Stimulated activated CD8-positive, alpha-beta memory T cell treated with anti-CD3 and anti-CD28 coated beads, Interleukin-4, amount 100 ng/mL, for 24 hours (primary cell): ENCODE measurements around the gene CXCL6.

Experiments
- DNase-seq: peaks from one replicate; pipeline ENCODE4 v3.0.0-alpha.2; 2020; ENCODE audit warnings: low read depth

The CXCL6 gene

GRCh38 chr4:73843369-73843768, 6.9 kb downstream of the CXCL6 start:
- DNase-seq, result no peak

GRCh38 chr4:73844345-73844744, 7.9 kb downstream of the CXCL6 start:
- no peak for DNase-seq

GRCh38 chr4:73844806-73845205, 8.3 kb downstream of the CXCL6 start:
- DNase-seq, result no peak

- no peak for DNase-seq
These were observed 11.2 kb downstream of the CXCL6 start for GRCh38 chr4:73847526-73848182.

- DNase-seq, result no peak
These were observed 11.8 kb downstream of the CXCL6 start for GRCh38 chr4:73848183-73848777.

- DNase-seq, result no peak
These were observed 13.9 kb downstream of the CXCL6 start for GRCh38 chr4:73850261-73850970.

GRCh38 chr4:73851293-73851692, 14.8 kb downstream of the CXCL6 start:
- DNase-seq, result no peak

GRCh38 chr4:73852771-73853170, 16.3 kb downstream of the CXCL6 start:
- no peak for DNase-seq

- no peak for DNase-seq
These were observed 16.8 kb downstream of the CXCL6 start, which contains the start of gene PF4V1 for GRCh38 chr4:73853246-73853704. Gene PF4V1 (plus strand): TSS chr4:73853296. CDS start chr4:73853363, 67 bp downstream.

GRCh38 chr4:73853718-73854473, 17.4 kb downstream of the CXCL6 start:
- DNase-seq, result no peak

GRCh38 chr4:73855406-73855805, 18.9 kb downstream of the CXCL6 start:
- no peak for DNase-seq

GRCh38 chr4:73856518-73856917, 20.0 kb downstream of the CXCL6 start:
- DNase-seq, result no peak

GRCh38 chr4:73859614-73860088, 23.2 kb downstream of the CXCL6 start:
- DNase-seq, result no peak

- DNase-seq, result no peak
These were observed 23.7 kb downstream of the CXCL6 start for GRCh38 chr4:73860181-73860580.

- DNase-seq, result no peak
These were observed 24.4 kb downstream of the CXCL6 start for GRCh38 chr4:73860917-73861316.

GRCh38 chr4:73862322-73862721, 25.8 kb downstream of the CXCL6 start:
- no peak for DNase-seq

- DNase-seq, result no peak
These were observed 27.9 kb downstream of the CXCL6 start for GRCh38 chr4:73864365-73864764.

GRCh38 chr4:73864961-73865360, 28.5 kb downstream of the CXCL6 start:
- DNase-seq, result no peak

- DNase-seq, result no peak
These were observed 29.1 kb downstream of the CXCL6 start for GRCh38 chr4:73865431-73866096.

- no peak for DNase-seq
These were observed 29.8 kb downstream of the CXCL6 start for GRCh38 chr4:73866246-73866645.

- no peak for DNase-seq
These were observed 31.3 kb downstream of the CXCL6 start for GRCh38 chr4:73867783-73868182.
